IPS-18c (cell line): ENCODE measurements around the gene CSTPP1.

Experiments
- H3K4me3 ChIP-seq: 2 replicates; pipeline ENCODE4 v1.7.0; 2013; ENCODE audit warnings: low read depth, mild to moderate bottlenecking, low read length, moderate library complexity; ENCODE audit not compliant: insufficient read depth
- H3K9me3 ChIP-seq: one replicate; pipeline ENCODE4 v1.6.1; 2013; ENCODE audit warnings: mild to moderate bottlenecking, low read length, moderate library complexity; ENCODE audit not compliant: control insufficient read depth, insufficient read depth

CSTPP1 gene

DNA sequence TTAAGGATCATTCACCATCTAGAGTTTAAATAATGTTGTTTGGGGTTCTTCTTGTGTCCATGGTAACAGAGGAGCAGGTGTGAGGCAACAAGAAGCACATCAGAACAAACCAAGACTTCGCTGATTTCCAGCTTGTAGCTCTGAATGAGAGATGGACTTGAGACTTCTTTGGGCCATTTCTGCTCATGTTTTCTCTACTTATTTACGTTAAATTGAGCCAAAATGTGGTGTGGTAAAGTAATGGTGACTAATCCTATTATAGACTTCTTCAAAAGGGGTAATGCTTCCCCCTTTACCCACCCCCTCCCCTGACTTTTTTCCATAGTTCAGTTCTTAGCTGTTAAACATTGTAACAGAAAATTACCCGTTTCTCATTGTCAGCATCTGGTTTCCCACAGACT, 65.2 kb downstream of the CSTPP1 start:
- no peaks in the 10 kb centered on the region for H3K9me3 ChIP-seq
- no peak overlapping the region for H3K4me3 ChIP-seq

DNA sequence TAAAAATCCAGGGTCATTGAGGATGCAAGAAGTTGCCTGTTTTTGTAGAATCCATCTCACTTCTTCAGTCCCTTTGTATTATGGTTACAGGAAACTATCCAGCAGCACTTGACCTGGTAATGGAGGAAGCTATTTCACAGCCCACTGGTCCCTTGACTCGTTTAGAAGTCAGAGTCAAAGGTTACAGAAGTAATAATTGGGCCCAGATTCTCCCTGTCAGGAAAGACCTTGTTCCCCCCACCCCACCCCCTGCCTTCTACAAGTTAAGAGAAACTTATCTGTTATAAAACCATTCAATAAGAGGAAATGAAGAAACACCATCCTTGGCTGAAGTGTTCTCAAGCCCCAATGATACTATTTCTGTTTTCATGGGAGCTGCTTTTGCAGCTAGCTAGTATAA, 65.8 kb downstream of the CSTPP1 start:
- no peak overlapping the region for H3K4me3 ChIP-seq

GRCh38 chr11:47003180-47003877, 66.8 kb downstream of the CSTPP1 start:
- no peaks in the 10 kb centered on the region for H3K9me3 ChIP-seq
- no peak overlapping the region for H3K4me3 ChIP-seq

More for the DNA sequence above, 65.8 kb downstream of the CSTPP1 start:
- no peaks in the 10 kb centered on the region for H3K9me3 ChIP-seq

DNA sequence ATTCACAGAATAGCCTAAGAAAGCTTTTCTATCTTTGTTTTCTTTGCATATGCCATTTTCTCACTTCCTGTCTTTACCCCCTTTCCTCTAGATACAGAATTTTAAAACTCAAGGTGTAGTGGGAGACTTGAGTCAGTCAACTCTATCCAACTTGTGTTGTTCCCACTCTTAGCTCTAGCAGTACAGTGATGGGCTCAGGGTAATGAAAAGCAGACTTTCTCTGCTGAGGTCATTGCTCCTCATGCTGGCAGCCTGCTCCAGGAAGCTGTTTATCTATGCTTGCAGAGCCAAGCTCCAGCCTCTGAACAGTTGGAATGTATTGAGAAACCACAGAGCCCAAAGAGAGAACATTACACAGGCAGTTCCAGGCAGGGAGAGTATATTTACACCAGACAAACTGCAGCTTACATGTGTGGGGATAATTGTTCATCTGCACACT, 68.1 kb downstream of the CSTPP1 start:
- Histone ChIP-seq H3K4me3 (no peak overlapping the region), H3K9me3 (no peaks in the 10 kb centered on the region)

- Histone ChIP-seq H3K9me3 (no peaks in the 10 kb centered on the region), H3K4me3 (no peak overlapping the region)
These were observed 68.9 kb downstream of the CSTPP1 start for GRCh38 chr11:47005441-47005840.

DNA sequence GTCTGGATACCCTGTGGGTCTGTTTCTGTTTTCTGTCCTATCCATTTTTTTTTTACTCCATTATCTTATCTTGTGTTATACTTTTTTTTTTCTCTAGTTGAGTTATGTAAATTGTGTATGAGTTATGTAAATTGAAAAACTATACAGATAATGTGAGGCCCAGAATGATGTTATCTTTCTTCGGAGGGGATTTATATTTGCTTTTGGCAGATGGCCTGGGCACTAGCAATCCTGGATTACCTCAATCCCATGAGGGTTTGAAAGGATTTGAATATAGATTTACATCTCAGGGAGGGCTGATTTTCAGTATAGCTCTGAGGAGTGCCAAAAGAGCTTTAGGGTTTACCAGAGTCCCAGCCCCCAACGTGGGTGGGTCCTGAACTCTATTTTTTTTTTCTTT, 71.0 kb downstream of the CSTPP1 start:
- Histone ChIP-seq H3K9me3 (no peaks in the 10 kb centered on the region), H3K4me3 (no peak overlapping the region)

DNA sequence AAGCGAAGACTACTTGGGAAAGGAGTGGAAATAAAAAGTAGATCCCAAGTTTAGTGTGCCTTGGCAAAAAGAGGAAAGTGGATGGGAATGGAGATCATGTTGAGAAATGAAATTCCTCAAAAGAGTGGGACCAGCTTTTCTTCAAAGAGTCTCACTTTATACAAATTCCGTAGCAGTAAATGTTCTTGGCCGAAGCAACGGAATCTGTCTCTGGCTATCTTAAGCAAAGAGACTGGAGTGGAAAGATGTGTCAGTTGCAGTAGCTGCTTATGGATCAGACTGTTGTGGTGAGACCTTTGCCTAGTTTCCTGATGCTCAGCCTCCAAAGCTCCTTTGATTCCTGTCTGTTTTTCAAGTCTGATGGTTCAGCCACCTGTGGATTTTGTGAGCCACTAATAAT, 73.6 kb downstream of the CSTPP1 start:
- no peaks in the 10 kb centered on the region for H3K9me3 ChIP-seq

GRCh38 chr11:47014097-47014496, 77.5 kb downstream of the CSTPP1 start:
- H3K4me3 ChIP-seq: no peak overlapping the region
- no peaks in the 10 kb centered on the region for H3K9me3 ChIP-seq

More for the DNA sequence above, 73.6 kb downstream of the CSTPP1 start:
- H3K4me3 ChIP-seq: no peak overlapping the region

DNA sequence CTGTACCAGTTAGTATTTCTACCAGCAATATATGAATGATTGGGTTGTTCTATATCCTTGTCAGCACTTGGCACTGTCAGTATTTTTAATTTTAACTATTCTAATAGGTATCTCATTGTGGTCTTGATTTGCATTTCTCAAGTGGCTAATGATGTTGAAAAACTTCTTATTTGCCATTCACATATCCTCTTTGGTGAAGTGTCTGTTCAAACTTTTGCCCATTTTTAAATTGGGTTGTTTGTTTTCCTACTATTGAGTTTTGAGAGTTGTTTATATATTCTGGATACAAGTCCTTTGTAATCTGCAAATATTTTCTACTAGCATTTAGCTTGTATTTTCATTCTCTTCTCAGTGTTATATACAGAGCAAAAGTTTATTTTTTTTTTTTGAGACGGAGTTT, 82.1 kb downstream of the CSTPP1 start:
- H3K9me3 ChIP-seq: no peaks in the 10 kb centered on the region

DNA sequence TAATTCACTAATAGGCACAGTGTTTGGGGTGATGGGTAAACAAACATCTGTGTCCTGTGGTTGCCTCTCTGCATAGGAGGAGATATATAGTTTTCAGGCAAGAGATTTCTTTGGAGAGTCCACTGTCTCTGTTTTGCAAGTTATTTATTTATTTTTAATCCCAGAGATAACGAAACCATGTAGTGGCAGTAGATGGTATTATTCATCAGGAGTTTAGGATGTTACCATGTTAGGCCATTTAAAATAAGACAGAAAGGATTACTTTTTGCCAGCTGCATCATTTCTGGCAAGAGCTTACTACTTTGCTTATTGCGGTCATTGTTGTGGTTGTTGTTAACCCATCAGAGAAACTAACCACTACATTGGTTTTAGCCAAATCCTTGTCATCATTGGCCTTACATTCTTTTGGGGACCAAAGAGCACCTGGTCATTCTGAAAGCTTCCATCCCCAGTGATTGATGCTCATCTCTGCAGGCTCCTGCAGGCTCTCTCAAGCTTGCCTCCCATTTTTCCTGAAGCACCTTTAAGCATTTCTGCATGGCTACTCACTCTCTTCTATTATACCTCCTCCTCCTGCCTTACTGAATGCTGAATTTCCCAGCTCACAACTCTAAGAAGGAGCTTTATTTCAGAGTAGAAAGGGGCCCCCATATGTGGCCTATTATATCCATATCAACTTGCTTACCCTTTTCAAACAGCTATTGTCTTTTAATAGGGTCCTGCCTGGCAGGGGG, 84.4 kb downstream of the CSTPP1 start:
- H3K9me3 ChIP-seq: no peaks in the 10 kb centered on the region
- H3K4me3 ChIP-seq: no peak overlapping the region

More for the DNA sequence above, 82.1 kb downstream of the CSTPP1 start:
- H3K4me3 ChIP-seq: no peak overlapping the region

- H3K9me3 ChIP-seq: no peaks in the 10 kb centered on the region
- no peak overlapping the region for H3K4me3 ChIP-seq
These were observed 84.9 kb downstream of the CSTPP1 start for GRCh38 chr11:47021527-47021818.

DNA sequence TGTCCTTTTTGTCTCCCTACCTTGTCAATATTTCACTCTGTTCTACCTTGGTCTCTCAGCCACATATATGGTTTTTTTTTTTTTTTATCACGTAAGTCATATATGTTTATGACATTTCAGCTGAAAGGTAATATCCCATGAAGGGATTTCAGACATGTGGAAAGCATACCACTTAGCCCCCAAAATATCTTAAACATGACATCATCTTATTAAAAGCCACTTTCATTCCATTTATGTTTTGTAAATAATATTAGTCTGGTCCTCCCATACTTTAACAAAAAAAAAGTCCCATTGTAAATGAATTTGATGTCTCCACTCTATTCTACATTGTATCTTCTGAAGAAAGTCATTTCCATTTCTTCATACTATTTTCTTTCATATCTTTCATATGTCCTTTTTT, 85.4 kb downstream of the CSTPP1 start:
- Histone ChIP-seq H3K9me3 (no peaks in the 10 kb centered on the region), H3K4me3 (no peak overlapping the region)

DNA sequence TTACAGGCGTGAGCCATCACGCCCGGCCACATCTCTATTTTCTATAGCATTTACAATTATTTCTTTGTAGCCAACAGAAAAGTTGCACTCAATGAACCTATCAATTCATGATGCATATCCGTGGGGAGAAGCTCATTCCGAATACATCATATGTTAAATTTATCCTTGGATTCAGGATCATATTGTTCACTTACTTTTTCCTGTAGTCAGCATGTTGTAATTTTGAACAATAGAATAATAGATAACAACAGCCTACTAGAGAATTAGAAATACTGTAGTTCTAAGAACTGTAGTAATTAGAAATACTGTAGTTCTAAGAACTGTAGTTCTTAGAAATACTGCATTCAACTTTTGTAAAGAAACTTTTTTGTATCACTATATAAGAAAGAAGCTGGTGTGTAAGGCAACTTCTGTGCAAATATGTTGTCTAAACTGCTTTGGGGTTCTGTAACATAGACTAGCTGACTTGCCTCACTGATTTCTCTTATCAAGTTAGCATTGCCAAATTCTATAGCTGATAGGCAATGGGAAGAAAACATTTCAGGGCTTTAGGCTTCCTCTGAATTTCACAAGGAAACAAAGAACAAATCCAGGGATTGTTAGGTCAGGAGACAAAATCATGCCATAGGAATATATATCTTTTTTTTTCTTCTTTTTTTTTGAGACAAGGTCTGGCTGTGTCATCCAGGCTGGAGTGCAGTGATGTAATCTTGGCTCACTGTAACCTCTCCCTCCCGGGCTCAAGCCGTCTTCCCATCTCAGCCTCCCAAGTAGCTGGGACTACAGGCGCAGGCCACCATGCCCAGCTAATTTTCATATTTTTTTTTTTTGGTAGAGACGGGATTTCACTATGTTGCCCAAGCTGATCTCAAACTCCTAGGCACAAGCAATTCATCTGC, 91.9 kb downstream of the CSTPP1 start:
- no peaks in the 10 kb centered on the region for H3K9me3 ChIP-seq
- H3K4me3 ChIP-seq: no peak overlapping the region

DNA sequence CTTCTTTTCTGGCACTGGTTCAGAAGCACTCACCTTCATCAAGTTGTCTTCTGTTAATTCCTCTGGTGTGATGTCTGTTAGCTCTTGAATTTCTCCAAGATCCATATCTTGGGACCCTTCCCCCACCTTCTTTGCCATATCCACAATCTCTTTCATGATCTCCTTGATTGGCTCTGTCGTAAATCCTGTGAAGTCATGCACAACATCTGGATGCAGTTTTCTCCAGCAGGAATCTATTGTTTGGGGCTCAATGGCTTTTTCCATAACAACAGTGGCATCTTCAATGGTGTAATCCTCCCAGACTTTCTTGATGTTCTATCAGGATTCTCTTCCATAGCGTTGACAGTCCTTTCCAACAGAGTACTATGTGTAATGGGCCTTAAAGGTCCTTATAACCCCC, 96.9 kb downstream of the CSTPP1 start:
- H3K4me3 ChIP-seq: no peak overlapping the region
- H3K9me3 ChIP-seq: no peaks in the 10 kb centered on the region

GRCh38 chr11:47034091-47034490, 97.5 kb downstream of the CSTPP1 start:
- no peak overlapping the region for H3K4me3 ChIP-seq
- no peaks in the 10 kb centered on the region for H3K9me3 ChIP-seq

DNA sequence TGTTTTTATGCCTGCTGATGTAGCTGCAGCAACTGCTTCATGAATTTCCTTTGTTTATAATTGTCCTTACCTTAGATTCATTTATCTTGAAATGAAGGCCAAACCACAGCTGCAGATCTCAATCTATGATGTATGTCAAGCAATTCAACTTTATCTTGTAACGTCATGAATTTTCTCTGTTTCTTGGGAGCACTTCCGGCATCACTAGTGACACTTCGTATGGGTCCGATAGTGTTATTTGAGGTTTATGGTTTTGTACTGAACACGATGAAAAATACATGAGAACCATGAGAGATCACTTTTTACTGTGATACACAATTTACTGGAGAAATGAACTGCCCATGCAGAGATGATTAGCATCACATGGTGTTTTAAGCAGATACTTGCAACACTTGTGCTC, 98.5 kb downstream of the CSTPP1 start:
- H3K9me3 ChIP-seq: no peaks in the 10 kb centered on the region

DNA sequence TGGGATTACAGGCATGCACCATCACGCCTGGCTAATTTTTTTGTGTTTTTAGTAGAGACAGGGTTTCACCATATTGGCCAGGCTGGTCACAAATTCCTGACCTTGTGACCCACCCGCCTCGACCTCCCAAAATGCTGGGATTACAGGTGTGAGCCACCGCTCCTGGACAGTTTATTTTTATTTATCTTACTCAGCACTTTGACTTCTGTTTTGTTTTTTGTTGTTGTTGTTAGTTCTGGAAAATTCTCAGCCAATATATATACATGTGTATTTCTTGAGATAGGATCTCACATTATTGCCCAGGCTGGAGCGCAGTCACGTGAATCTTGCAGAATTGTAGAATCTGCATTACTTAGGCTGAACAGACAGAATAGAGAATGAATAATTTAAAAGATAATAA, 107.6 kb downstream of the CSTPP1 start:
- Histone ChIP-seq H3K4me3 (no peak overlapping the region), H3K9me3 (no peaks in the 10 kb centered on the region)

More for the DNA sequence above, 98.5 kb downstream of the CSTPP1 start:
- no peak overlapping the region for H3K4me3 ChIP-seq

GRCh38 chr11:47047972-47048371, 111.4 kb downstream of the CSTPP1 start:
- no peak overlapping the region for H3K4me3 ChIP-seq
- no peaks in the 10 kb centered on the region for H3K9me3 ChIP-seq
